ENCODE data around the gene ABCC4.
"Not testable (repeated sequence)": the region's sequence is repeated elsewhere in the genome, so short reads cannot be mapped to it uniquely, and the experiment has no call there.

Gene ABCC4

GRCh38 chr13:95174517-95174916 is 126.7 kb downstream of the ABCC4 start:
- in situ Hi-C loops (cut with MboI; ENCODE audit: low sequenced_read_pairs): no loop called here

- in situ Hi-C loops (cut with MboI; ENCODE audit: low sequenced_read_pairs): no loop called here
Measured at GRCh38 chr13:95168191-95168590, 133.1 kb downstream of the ABCC4 start.

- in situ Hi-C loops (cut with MboI; ENCODE audit: low sequenced_read_pairs): not testable (repeated sequence)
Measured at GRCh38 chr13:95167003-95167402, 134.2 kb downstream of the ABCC4 start.

GRCh38 chr13:95164830-95165229 is 136.4 kb downstream of the ABCC4 start:
- in situ Hi-C loops (cut with MboI; ENCODE audit: low sequenced_read_pairs): no loop called here

GRCh38 chr13:95160112-95160906 is 140.9 kb downstream of the ABCC4 start:
- in situ Hi-C loops (cut with MboI; ENCODE audit: low sequenced_read_pairs): no loop called here

GRCh38 chr13:95159458-95159857 is 141.8 kb downstream of the ABCC4 start:
- in situ Hi-C loops (cut with MboI; ENCODE audit: low sequenced_read_pairs): no loop called here

- in situ Hi-C loops (cut with MboI; ENCODE audit: low sequenced_read_pairs): no loop called here
Measured at GRCh38 chr13:95156208-95156607, 145.0 kb downstream of the ABCC4 start.

GRCh38 chr13:95155504-95155903 is 145.7 kb downstream of the ABCC4 start:
- in situ Hi-C loops (cut with MboI; ENCODE audit: low sequenced_read_pairs): no loop called here

GRCh38 chr13:95155093-95155492 is 146.2 kb downstream of the ABCC4 start:
- in situ Hi-C loops (cut with MboI; ENCODE audit: low sequenced_read_pairs): no loop called here

GRCh38 chr13:95154413-95154886 is 146.8 kb downstream of the ABCC4 start:
- in situ Hi-C loops (cut with MboI; ENCODE audit: low sequenced_read_pairs): no loop called here

- in situ Hi-C loops (cut with MboI; ENCODE audit: low sequenced_read_pairs): no loop called here
Measured at GRCh38 chr13:95153647-95154412, 147.4 kb downstream of the ABCC4 start.

- in situ Hi-C loops (cut with MboI; ENCODE audit: low sequenced_read_pairs): no loop called here
Measured at GRCh38 chr13:95151942-95152587, 149.2 kb downstream of the ABCC4 start.

- in situ Hi-C loops (cut with MboI; ENCODE audit: low sequenced_read_pairs): no loop called here
Measured at GRCh38 chr13:95150555-95150954, 150.7 kb downstream of the ABCC4 start.

- in situ Hi-C loops (cut with MboI; ENCODE audit: low sequenced_read_pairs): no loop called here
Measured at GRCh38 chr13:95146486-95146885, 154.8 kb downstream of the ABCC4 start.

GRCh38 chr13:95145587-95145986 is 155.7 kb downstream of the ABCC4 start:
- in situ Hi-C loops (cut with MboI; ENCODE audit: low sequenced_read_pairs): no loop called here

- in situ Hi-C loops (cut with MboI; ENCODE audit: low sequenced_read_pairs): no loop called here
Measured at GRCh38 chr13:95140502-95140901, 160.7 kb downstream of the ABCC4 start.

- in situ Hi-C loops (cut with MboI; ENCODE audit: low sequenced_read_pairs): no loop called here
Measured at GRCh38 chr13:95138876-95139585, 162.2 kb downstream of the ABCC4 start.

- in situ Hi-C loops (cut with MboI; ENCODE audit: low sequenced_read_pairs): no loop called here
Measured at GRCh38 chr13:95137096-95137495, 164.2 kb downstream of the ABCC4 start.

GRCh38 chr13:95136638-95137037 is 164.6 kb downstream of the ABCC4 start:
- in situ Hi-C loops (cut with MboI; ENCODE audit: low sequenced_read_pairs): no loop called here

- in situ Hi-C loops (cut with MboI; ENCODE audit: low sequenced_read_pairs): no loop called here
Measured at GRCh38 chr13:95133498-95133897, 167.8 kb downstream of the ABCC4 start.

- in situ Hi-C loops (cut with MboI; ENCODE audit: low sequenced_read_pairs): no loop called here
Measured at GRCh38 chr13:95129004-95129403, 172.2 kb downstream of the ABCC4 start.

Data from HL-60/S4 treated with retinoic acid at 250 ng/mL for 4 days and 3 days (cell line).